AG08396 (cell line): ENCODE data around the gene TBC1D9.
"Not testable (repeated sequence)": the region's sequence is repeated elsewhere in the genome, so short reads cannot be mapped to it uniquely, and the experiment has no call there.

Experiments used
- DNase-seq: peaks from one replicate; pipeline ENCODE4 v3.0.0; 2012; ENCODE audit warnings: low spot score, mixed read lengths

The TBC1D9 gene

DNA sequence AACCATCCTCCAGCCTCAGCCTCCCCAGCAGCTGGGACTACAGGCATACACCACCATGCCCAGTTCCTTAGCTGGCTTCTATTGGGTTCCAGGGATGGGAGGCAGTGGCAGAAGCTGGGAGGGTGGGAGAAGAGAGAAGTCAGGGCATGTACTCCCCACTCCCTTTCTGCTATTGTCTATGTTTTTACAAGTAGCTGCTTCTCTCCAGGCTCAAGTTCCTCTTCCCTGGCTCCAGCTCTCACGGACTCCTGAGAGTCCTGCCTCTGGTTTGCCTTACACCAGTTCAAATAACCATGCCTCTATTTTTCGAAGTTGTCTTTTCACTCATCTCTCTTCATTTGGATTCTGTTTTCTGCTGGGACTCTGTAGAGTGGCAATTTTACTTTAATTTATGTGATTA is 2.9 kb downstream of the TBC1D9 start:
- no peak for DNase-seq

GRCh38 chr4:140752291-140753068 is 3.7 kb downstream of the TBC1D9 start:
- no peak for DNase-seq

DNA sequence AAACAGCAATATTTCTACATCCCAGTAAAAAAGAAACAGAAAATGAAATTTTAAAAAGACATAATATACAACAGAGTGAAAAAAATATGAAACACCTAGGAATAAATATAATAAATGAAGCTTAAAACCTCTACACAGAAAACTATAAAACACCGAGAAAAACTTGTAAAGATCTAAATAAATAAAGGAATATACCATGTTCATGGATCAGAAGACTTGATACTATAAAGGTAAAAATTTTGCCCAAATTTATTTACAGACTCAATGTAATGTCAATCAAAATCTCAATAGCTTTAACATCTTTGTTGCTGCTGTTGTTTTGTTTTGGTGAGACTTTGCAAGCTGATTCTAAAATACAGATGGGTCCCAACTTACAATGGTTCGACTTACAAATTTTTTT is 5.7 kb downstream of the TBC1D9 start:
- DNase-seq: no peak

DNA sequence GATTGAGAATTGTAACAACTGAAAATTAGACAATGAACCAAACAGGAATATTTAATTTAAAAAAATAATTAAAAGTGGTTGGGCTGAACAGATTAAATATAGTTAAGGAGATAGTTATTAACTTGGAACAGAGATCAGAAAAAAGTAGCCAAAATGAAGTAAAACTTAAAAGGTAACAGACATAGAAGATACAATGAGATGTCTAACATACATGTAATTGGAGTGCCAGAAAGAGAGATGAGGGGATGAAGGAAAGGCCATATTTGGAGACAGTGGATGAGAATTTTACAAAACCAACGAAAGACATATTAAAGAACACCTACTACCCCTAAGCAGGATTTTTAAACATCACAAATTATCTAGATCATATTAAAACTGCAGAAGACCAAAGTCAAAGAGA is 8.0 kb downstream of the TBC1D9 start:
- DNase-seq: no peak

DNA sequence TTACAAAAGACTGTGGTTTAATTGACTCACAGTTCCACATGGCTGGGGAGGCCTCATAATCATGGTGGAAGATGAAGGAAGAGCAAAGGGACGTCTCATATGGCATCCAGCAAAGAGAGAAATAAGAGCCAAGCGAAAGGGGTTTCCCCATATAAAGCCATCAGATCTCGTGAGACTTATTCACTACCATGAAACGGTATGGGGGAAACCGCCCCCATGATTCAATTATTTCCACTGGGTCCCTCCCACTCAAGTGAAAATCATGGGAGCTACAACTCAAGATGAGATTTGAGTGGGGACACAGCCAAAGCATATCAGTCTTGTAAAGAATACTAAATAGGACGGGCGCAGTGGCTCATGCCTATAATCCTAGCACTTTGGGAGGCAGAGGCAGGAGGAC is 9.6 kb downstream of the TBC1D9 start:
- DNase-seq: not testable (repeated sequence)

- DNase-seq: no peak
These were observed 11.8 kb downstream of the TBC1D9 start for GRCh38 chr4:140744421-140744820.

DNA sequence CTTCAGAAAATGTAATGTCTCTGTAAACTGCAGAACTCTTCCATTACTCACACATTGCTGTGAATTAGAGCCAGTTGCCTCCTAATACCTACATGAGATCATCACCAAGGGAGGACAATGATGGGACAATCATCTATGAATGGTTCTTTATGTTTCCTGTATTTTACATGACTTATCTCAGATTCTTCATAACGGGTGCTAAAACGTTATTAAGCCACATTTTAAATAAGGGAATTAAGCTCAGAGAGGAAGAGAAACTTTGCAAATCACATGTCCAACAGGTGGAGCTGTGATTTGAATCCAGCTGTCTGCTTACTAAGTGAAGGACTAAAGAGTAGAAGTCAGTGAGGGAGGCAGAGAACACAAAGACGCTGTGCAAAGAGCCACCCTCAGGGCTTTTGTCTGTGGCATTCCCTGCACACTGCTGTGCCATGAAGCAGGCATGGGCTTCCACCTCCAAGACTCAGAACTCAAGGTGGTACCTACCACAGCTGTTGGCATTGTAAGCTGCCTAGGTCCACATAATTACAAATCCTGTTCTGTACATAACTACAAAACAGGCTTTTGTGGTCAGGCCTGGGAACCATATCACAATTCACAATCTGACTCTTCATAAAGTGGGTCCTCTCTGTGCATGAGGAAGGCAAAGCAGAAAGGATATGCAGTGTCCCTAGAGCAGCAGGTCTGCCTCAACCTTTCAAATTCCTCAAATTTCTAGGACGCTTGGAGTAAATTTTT is 12.8 kb downstream of the TBC1D9 start:
- peak; percentile 8 for DNase-seq

DNA sequence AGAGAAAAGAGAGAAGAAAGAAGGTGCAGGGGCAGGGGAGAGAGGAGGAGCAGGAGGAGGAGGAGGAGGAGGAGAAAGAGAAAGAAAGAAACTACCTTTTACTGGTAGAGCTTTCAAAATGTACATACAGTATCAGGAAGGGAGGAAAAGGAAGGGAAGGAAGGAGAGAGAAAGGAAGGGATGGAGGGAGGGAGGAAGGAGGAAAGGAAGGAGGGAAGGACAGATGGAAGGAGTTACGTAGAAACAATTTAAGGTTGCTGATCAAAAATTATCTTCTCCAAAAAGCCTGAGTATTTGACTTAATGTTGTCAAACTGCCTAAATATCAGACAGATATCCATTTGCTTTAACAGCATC is 13.4 kb downstream of the TBC1D9 start:
- no peak for DNase-seq

DNA sequence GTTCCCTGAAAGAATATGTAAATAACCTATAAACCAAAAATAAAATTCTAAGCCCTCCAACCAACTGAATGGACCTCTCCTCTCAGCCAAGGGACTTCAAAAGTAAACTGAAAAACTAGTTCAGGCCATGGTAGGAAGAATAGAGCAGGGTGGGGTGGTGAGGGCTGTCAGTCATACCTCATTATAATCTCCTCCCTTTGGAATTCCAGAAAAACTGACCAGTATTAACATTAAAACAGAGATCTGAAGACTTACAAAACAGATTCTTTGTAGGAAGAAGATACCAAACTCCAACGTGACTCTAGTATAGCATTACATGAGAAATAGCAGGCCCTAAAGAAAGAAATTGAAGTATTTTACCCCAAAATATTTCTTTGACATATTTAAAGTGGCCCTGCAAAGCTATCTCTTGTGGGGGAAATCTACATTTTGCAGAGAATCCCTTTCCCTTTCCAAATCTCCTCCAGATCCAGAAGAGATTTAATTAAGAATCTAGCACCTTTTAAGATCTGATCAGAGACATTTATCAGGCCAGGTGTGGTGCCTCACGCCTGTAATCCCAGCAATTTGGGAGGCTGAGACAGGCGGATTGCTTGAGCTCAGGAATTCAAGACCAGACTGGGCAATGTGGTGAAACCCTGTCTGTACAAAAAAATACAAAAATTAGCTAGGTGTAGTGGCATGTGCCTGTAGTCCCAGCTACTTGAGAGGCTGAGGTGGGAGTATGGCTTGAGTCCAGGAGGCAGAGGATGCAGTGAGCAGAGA is 15.1 kb downstream of the TBC1D9 start:
- no peak for DNase-seq

GRCh38 chr4:140740422-140740821 is 15.8 kb downstream of the TBC1D9 start:
- DNase-seq: no peak

GRCh38 chr4:140739971-140740370 is 16.2 kb downstream of the TBC1D9 start:
- no peak for DNase-seq

DNA sequence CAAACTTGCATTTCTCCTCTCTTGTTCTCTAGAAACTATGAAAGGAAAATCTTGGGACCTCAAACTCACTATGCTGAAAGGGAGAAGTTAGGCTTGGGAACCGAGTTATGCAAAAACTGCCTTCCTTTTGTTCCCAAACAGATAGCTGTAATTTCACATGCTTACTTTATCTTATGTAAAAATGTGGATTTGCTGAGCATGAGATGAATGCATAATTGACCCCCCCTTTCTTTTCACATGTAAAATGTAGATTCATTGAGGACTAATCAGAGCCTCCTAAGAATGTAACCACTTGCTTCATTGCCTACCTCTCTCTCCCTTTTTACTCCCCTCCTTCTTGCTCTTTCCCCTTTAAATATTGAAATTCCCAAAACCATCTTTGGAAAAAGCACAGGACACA is 18.0 kb downstream of the TBC1D9 start:
- DNase-seq: no peak

DNA sequence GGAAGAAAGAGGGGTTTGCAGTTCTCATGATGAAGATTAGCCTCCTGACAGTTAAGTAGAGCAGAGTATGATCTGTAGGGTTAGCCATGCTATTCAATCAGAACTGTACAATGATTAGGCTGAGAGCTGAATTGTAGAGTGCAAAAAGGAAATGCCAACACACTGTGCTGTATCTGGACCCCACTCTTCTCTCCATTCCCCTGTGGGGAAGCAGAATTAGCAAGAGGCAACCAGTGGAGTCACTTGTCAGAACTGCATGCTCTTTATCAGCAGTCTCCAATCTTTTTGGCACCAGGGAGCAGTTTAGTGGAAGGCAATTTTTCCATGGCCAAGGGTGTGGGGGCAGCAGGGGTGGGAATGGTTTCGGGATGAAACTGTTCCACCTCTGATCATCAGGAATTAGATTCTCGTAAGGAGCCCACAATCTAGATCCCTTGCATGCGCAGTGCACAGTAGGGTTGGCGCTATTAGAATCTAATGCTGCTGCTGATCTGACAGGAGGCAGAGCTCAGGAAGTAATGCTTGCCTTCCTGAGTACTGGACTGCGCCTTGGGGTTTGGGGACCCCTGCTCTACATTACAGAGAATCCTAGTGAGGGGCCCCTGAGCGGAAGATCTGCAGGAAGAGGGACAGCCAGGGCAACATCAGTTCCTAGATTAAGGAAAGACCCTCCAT is 19.4 kb downstream of the TBC1D9 start:
- no peak for DNase-seq

- DNase-seq: no peak
These were observed 20.3 kb downstream of the TBC1D9 start for GRCh38 chr4:140735779-140736391.

DNA sequence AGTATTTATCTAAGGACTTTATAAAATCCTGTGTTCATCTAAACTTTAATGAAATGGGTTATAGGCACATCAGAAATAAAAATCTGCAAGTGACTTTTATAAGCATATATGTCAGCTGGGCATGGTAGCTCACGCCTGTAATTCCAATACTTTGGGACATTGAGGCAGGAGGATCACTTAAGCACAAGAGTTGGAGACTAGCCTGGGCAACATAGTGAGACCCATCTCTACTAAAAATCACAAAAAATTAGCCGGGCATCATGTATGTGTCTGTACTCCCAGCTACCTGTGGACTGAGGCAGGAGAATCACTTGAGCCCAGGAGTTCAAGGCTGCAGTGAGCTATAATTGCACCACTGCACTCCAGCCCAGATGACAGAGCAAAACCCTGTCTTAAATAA is 20.9 kb downstream of the TBC1D9 start:
- DNase-seq: no peak

DNA sequence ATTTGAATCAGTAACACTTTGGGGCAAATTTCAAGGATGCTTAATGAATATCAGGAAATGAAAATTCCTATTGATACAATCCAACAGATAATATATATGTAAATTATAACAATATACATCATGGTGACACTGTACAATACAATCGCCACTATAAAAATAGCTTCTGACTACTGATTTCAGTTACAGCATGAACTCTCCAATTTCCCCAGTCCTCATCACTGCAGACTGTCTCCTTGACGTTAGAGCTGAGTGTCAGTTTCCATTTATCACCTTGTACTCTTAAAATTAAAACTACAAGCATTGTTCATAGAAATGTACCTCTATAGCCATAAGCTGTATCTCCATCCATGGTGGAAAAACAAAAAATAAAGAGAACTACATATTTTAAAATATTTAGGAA is 23.4 kb downstream of the TBC1D9 start:
- no peak for DNase-seq

GRCh38 chr4:140729344-140730049 is 26.7 kb downstream of the TBC1D9 start:
- no peak for DNase-seq

DNA sequence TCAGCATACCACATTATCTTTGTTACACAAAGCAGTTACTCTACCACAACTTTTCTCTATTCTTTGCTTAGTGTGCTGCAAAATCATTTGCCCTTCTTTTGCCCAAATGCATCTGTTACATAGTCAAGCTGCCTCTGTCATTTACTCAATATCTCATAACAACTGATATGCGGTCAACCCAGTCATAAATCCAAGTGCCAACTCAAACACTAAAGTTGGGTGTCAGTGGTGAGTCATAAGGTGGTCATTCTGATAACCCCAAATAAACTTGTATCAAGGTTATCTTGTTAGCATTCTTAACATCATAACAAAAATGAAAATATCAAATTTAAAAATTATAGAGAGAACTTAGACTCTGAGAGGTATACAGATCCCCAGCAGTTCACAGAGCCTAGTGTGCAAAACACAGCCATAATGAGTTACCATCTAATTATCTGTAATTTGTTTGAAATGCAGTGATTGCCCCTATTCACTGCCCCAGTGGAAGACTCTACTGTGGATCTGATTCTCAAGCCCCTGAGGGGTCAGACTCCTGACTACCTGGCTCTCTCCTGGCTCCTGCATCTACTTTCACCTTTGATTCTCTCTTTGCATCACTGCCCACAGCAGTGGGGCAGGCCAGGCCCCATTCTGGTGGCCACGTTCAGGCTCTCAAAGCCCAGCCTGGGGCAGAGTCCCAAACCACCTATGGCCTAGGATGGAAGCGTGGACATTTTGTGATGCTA is 29.2 kb downstream of the TBC1D9 start:
- DNase-seq: no peak

DNA sequence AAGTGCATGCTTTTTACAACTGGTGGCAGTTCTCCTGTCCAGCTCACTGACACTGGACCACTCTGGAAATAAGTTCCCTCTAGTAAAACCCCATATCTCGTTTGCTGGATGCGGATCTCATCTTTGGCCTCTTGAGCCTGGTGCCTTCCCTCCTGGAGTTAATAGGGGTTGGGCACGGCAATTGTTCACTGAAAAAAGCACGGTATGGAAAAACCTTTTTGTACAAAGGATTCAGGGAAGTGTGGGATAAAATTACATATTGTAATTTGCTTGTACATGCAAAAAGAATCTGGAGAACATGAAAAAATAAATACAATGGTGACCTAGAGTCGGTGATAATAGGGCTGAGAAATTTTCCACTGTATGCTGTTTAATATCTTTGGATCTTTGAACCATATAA is 30.6 kb downstream of the TBC1D9 start:
- no peak for DNase-seq

DNA sequence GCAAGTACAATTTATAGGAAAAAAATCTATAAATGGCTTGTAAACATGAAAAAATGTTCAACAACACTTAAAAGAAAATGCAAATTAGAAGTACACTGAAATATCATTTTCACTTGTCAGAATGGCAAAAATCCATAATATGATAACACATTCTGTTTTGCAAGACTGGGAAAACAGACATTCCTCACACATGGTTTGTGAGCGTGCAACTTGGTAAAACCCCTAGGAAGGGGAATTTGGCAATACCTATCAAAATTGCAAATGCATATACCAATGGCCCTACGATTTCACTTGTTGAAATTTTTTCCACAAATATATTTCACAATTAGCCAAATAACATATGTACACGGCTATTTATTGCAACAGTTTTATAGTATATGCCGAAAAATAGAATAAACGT is 31.4 kb downstream of the TBC1D9 start:
- DNase-seq: no peak
